ENCODE results near the gene BEST4. TPM values are rescaled to one million over a fixed set of nuclear protein-coding genes. Genes with fewer than 3 reads are reported as not detected.

The BEST4 gene
- total and polyA plus RNA-seq, 2 of the 4 experiments (the other 2 are of a cell fraction): 0.07 TPM; not detected in 1

DNA sequence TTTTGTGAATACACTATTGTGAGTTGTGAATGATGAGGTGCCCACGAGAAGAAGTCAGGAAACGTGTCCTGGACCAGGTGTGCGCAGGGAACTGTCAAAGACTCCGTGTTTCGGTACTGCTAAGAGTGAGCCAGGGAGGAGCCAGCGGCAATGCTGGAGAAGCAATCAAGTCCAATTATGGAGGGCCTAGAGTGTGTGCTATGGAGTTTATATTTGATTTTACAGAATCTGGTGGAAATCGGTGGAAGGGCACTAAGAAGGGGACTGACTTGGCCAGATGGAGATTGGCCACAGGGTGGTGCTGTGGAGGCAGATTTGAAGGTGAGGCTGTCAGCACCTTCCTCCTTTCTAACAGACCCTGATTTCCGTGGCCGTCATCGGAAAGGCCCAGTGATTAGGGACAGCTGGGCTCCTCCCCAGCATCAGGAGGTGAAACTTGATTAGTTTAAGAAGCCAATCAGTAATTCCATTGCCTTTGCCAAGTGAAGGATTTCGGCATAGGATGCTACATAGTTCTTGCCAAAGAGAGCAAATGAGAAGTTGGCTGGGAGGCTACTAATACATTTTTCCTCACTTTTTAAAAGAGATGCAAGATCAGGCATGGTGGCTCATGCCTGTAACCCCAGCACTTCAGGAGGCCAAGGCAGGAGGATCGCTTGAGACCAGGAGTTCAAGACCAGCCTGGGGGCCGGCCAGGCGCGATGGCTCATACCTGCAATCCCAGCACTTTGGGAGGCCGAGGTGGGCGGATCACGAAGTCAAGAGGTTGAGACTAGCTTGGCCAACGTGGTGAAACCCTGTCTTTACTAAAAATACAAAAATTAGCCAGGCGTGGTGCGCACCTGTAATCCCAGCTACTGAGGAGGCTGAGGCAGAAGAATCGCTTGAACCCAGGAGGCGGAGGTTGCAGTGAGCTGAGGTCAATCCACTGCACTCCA lies 48.0 kb upstream of the BEST4 start:
- H2BK20ac ChIP-seq (ENCODE audit: low read depth, low read length): peak overlapping the region; percentile 50; the same call in 1 of the 2 replicates
- dilution Hi-C loops (cut with HindIII; ENCODE audit: low sequenced_read_pairs, unreplicated experiment): no loop called here

More for the DNA sequence above, 48.0 kb upstream of the BEST4 start:
- ChIA-PET CTCF (interaction anchor here (1.6 to 2.2 kb wide), 2 partner anchors 10 to 178 kb away, joined by 3 to 7 read pairs; no protein-coding TSS in a partner anchor), POLR2A (ENCODE audit: unreplicated experiment) (no interaction called here)
- BruUV-seq (replicated peaks): no TSS peak
- WGBS, 2 experiments (ENCODE audit: extremely low coverage in 2 of 2, insufficient read length in 1 of 2): 85% methylated on average over 15 of the region's 23 CpGs; no CpG with 5 or more reads in 1 of the 2 experiments
- no peak overlapping the region for H4K5ac ChIP-seq (ENCODE audit: low read depth, low read length)
- no peaks in the 10 kb centered on the region for H3K9me3 ChIP-seq (ENCODE audit: control insufficient read depth, insufficient read depth, low read length)
- H3K9me1 ChIP-seq (ENCODE audit: insufficient read depth, low read length): no peaks in the 10 kb centered on the region
- peak; percentile 88 for TF ChIP-seq RAD21 (IDR thresholded peaks at IDR 0.05; ENCODE audit: low read length)
- TF ChIP-seq, protein P1, sequence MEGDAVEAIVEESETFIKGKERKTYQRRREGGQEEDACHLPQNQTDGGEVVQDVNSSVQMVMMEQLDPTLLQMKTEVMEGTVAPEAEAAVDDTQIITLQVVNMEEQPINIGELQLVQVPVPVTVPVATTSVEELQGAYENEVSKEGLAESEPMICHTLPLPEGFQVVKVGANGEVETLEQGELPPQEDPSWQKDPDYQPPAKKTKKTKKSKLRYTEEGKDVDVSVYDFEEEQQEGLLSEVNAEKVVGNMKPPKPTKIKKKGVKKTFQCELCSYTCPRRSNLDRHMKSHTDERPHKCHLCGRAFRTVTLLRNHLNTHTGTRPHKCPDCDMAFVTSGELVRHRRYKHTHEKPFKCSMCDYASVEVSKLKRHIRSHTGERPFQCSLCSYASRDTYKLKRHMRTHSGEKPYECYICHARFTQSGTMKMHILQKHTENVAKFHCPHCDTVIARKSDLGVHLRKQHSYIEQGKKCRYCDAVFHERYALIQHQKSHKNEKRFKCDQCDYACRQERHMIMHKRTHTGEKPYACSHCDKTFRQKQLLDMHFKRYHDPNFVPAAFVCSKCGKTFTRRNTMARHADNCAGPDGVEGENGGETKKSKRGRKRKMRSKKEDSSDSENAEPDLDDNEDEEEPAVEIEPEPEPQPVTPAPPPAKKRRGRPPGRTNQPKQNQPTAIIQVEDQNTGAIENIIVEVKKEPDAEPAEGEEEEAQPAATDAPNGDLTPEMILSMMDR (conservative IDR thresholded peaks at IDR 0.05; ENCODE audit: low read depth, low read length): peak; percentile 84
- peak; percentile 90 for TF ChIP-seq SMC3 (IDR thresholded peaks at IDR 0.05; ENCODE audit: low read depth, low read length)
- no peak for TF ChIP-seq CHD1 (IDR thresholded peaks at IDR 0.05; ENCODE audit: low read depth, low read length)
- H3K18ac ChIP-seq (ENCODE audit: low read depth, low read length): no peak overlapping the region
- H4K91ac ChIP-seq (ENCODE audit: insufficient read depth, low read depth, low read length): 0 out of 2 replicates have a peak overlapping the region, but pooled peaks have one; percentile 38
- H3K4me3 ChIP-seq (ENCODE audit: insufficient read depth, low read depth, low read length): no peak overlapping the region
- no peak overlapping the region for H3K27ac ChIP-seq (ENCODE audit: insufficient read depth, low read length)
- H3K4me1 ChIP-seq (ENCODE audit: control insufficient read depth, insufficient read depth, low read length): no peaks in the 10 kb centered on the region
- H3K23ac ChIP-seq (ENCODE audit: low read depth, low read length): no peak overlapping the region
- H3K27me3 ChIP-seq (ENCODE audit: control insufficient read depth, insufficient read depth, low read length): no peaks in the 10 kb centered on the region
- H3K4me2 ChIP-seq (ENCODE audit: low read depth, low read length): peak overlapping the region; percentile 57
- H3K4ac ChIP-seq (ENCODE audit: low read depth, low read length): no peak overlapping the region
- peak overlapping the region in 1 of 2 experiments; percentile 68; a peak in 2 of 4 replicates for H4K8ac ChIP-seq (ENCODE audit: low read depth in 2 of 2, low read length in 2 of 2)
- H3K9ac ChIP-seq (ENCODE audit: low read depth, low read length): no peak overlapping the region
- no peak overlapping the region for H3K56ac ChIP-seq (ENCODE audit: extremely low read depth, insufficient read depth, low read length)
- H4K20me1 ChIP-seq (ENCODE audit: insufficient read depth, low read length): no peaks in the 10 kb centered on the region
- peak; percentile 96 for ATAC-seq (ENCODE audit: low read depth)
- peak; percentile 84 for DNase-seq
- H2AK5ac ChIP-seq (ENCODE audit: low read depth, low read length): peak overlapping the region; percentile 72; the same call in 1 of the 2 replicates
- no peak overlapping the region; the same call in 2 of the 3 replicates for H2BK15ac ChIP-seq (ENCODE audit: low read depth, low read length)
- intact Hi-C loops (cut with micrococcal nuclease): loop anchor here (1.0 to 5.0 kb wide), 3 partner anchors 151 to 466 kb away; partner anchors contain the start of genes EIF2B3 and HECTD3
- in situ Hi-C loops (cut with MboI; ENCODE audit: low sequenced_read_pairs): loop anchor here (10.0 kb wide), 1 partner anchor 469 kb away; no protein-coding TSS in a partner anchor
- H3K79me1 ChIP-seq (ENCODE audit: low read depth in 1 of 2, low read length in 2 of 2): no peaks in the 10 kb centered on the region
- H2BK120ac ChIP-seq (ENCODE audit: low read depth, low read length): 0 out of 2 replicates have a peak overlapping the region, but pooled peaks have one; percentile 21
- no peak overlapping the region for H3K14ac ChIP-seq (replicated peaks; ENCODE audit: low read depth, low read length)
- H2AK9ac ChIP-seq (replicated peaks; ENCODE audit: low read depth, low read length, poor library complexity): peak overlapping the region; percentile 10
- no peaks in the 10 kb centered on the region for H3K36me3 ChIP-seq (ENCODE audit: control insufficient read depth, insufficient read depth, low read length)
- peak overlapping the region; percentile 87 for H2AFZ ChIP-seq (replicated peaks; ENCODE audit: low read length, poor library complexity)
- no peak overlapping the region for H2BK5ac ChIP-seq (ENCODE audit: low read depth, low read length, poor library complexity, severe bottlenecking)
